CD4-positive, alpha-beta T cell treated with Interferon gamma for 1 hour (primary cell): Measurements from ENCODE around the gene IFIH1.

ENCODE experiments used
- DNase-seq: peaks from one replicate; pipeline ENCODE4 v3.0.0-alpha.2; 2020

Gene IFIH1

GRCh38 chr2:162318328-162319180 is at the start of gene IFIH1:
TSS of gene IFIH1 (minus strand) at chr2:162318684. CDS start at chr2:162318307, 377 bp downstream.
- DNase-seq: peak; percentile 88

DNA sequence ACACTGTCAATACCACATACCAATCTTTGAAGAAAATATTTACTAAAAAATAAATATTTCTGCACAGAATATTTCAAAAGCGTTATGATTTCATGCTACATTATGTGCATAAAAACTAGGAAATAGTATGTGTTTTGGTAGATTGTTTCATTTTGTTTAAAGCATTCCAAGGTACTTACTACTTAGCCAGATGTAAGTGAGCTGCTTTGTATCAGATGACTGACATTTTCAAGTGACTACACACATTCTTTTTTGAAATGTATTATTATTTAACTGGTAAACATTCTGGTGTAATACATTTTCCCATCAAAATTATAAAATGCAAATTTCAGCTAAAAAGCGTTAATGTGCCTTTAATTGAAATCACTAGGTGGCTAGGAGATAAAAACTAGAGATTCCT is 46.9 kb upstream of the IFIH1 start:
- DNase-seq: no peak

- peak; percentile 1 for DNase-seq
Observed at GRCh38 chr2:162344617-162344950, 26.1 kb upstream of the IFIH1 start.

- peak; percentile 95 for DNase-seq
Observed at GRCh38 chr2:162343824-162344616, 25.5 kb upstream of the IFIH1 start, which contains the start of gene GCA. TSS of gene GCA (plus strand) at chr2:162344132. CDS start at chr2:162344249, 117 bp downstream.

GRCh38 chr2:162343492-162343823 is 25.0 kb upstream of the IFIH1 start:
- no peak for DNase-seq

DNA sequence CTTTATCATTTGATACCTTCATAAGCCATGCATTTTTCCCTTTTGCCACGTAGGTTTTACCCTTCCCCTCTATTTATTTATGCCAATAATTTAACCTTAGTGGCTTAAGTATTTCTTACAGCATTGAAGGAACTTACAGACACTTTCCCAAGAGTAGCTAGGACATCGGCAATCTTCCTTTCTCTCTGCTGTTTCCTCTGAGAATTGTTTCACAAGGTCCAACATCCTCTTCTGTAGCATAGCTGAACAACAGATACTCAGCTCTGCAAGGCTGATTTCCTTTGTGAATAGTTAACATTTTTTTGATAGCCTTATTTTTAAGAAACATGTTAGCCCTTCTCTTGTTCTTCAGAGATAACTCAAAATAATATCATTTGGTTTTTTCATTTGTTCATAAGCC is 24.4 kb upstream of the IFIH1 start:
- DNase-seq: no peak

DNA sequence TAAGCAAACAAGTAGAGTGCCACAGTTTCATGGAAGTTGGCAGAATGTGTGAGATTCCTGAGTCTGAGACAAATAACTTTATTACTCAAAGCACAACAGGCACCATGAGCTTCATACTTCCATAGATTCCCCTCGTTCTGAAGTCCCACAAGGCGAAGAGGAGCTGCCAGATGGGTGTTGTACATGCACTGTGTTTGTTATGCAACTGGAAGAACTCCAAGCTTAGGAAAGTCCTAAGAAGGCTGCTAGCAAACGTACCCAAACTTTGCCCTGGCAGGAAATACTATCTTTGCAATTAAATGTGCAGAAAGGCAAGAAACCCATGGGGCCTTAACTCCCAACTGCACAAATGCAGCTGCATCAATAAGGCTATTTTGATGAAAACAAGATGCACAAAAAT is 23.8 kb upstream of the IFIH1 start:
- DNase-seq: no peak

DNA sequence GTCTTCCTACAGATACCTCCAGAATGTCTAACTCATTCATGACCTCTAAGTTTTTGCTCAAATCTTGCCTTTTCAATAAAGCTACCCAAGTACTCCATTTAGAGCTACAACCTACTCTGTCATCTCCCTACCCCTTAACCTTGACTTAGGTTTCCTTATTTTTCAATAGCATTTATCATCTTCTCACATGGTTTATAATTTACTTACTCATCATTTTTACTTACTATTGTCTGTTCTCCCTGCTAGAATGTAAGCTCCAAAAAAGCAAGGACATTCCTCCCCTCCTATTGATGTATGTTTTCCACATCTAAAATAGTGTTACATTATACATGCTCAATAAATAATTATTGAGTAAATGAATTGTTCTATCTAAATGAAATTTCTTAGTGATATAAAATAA is 22.3 kb upstream of the IFIH1 start:
- DNase-seq: no peak

- DNase-seq: no peak
Observed at GRCh38 chr2:162337868-162338267, 19.4 kb upstream of the IFIH1 start.

DNA sequence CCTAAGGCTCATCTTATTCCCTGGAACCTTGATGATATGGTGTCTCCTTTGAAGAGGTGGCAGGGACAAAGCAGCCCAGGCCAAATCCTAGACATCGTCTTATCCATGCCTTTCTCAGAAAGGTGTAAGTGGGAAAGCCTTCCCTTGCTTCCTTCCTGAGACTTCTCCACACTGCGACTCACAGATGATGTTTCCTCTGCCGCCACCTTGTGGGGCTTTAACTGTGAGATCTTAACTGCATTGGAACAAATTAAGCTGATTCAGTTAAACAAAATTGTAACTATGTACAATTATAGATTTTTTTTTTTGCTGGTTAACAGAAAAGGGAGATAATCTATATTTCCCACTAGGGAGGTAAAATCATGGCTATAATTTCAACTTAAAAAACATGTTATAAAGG is 15.5 kb upstream of the IFIH1 start:
- DNase-seq: peak; percentile 11

GRCh38 chr2:162330881-162331280 is 12.4 kb upstream of the IFIH1 start:
- no peak for DNase-seq

DNA sequence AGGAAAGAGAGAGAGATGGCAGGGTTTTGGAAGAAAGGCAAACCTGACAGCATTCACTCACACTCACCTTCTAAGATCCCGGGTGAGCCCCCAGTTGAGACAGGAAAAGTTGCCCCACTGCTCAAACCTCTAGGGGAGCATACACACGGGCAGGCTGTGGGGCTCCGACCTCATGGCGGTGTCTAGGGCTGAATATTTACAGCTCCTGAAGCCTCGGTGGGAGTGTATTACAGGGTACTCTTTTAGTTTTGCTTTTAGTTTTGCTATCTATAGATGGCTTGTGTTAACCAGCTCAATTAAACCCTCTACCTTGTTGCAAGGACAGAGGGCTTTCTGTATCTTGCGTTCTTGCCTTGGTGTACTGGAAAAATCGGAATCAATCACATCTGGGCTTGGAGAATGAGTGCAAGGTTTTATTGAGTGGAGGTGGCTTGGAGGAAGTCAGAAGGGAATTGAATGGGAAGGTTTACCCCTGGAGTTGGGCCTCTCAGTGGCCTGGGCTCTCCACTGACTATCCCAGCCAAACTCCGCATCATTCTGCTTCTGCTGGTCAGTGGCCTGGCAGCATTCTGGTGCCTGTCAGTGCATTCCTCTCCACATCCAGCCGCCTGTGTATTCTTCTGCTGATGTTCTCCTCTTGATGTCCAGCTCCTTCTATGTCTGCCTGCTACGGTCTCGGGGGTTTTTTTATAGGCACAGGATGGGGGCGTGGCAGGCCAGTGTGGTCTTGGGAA is 10.1 kb upstream of the IFIH1 start:
- DNase-seq: no peak

GRCh38 chr2:162327806-162328205 is 9.3 kb upstream of the IFIH1 start:
- DNase-seq: no peak

GRCh38 chr2:162327134-162327769 is 8.8 kb upstream of the IFIH1 start:
- peak; percentile 16 for DNase-seq

DNA sequence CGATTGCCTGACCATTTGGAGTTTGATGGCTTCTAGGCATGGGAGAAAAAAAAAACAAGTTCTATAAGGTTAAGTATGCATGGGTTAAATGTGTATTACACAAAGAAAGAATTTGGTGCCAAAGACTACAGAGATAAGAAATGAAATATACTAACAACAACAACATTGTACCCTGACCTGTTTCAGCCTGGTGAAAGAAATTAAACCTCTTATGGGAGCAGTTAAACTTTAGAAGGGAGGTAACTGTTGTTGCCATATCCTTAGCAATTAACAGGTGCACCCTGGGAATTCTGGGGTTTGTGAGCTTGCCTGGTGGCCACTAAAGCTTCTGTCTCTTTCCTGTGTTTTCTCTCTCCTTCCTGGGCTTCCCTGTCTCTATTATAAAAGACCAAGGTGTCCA is 6.5 kb upstream of the IFIH1 start:
- no peak for DNase-seq

DNA sequence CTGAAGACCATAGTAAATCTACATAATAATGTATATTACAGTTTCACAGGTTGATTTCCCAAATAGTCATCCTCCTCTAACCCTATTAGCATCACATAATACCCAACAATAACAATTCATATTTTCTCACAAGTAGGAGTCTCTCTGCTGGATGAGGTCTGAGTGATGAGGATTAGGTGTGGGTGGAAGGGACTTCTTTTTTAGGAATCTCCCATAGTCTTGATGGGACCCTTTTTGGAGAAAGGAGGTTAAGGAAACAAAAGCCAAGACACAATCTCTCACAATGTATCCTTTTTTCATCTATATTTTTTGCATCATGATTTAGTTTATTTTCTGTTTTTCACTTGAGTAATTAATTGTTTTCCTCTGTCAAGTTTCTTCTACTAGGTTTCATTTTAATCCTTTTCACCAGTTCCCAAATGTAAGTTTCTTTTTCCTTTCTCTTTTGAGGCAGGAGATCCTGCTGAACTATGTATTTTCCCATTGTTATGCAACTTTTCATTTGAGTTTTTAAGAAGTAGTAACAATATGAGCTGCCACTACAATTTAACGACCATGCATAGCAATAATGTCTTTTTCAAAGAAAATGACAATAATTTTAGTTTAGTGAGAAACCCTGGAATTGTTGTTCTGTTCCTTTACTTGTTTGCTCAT is 2.5 kb upstream of the IFIH1 start:
- DNase-seq: no peak

- DNase-seq: peak; percentile 19
Observed at GRCh38 chr2:162317861-162318327, 590 bp downstream of the IFIH1 start.

GRCh38 chr2:162317058-162317742 is 1.3 kb downstream of the IFIH1 start:
- DNase-seq: no peak

DNA sequence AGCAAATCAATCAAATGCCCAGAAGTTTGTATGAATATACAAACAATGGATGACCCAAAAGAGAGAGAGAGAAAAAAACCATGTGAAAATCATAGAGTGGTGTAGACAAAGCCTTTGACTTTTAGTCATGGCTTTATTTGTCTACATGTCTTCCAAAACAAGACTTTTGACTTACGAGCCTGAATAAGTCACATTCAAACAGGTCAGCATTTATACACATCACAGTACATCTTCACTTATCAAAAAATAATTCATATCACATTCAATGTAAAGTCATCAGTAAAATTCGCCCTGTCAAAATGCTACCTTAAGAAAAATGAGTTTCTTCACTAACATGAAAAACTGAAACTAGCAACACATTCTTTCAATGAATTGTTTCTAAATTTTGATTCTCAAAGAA is 1.9 kb downstream of the IFIH1 start:
- no peak for DNase-seq

GRCh38 chr2:162315938-162316337 is 2.5 kb downstream of the IFIH1 start:
- no peak for DNase-seq

DNA sequence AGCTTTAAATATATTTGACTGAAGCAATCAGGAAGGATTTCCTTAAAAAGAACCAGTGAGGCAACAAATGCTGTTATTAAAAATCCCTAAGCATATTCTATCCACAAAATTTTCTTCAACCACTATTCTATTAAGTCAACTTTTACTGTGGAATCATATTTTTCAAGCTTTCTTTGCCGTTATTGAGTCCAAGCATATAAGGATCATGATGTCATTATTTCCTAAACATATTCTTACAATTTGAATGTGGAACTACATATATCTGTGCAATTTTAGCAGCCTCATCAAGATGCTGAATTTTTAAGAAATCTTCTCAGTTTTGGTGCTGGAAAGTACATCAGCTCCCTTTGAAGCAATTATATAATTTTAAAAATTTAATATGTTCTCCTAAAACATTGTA is 5.6 kb downstream of the IFIH1 start:
- DNase-seq: no peak
